Measurements from ENCODE around the gene SLC45A2.

- TF ChIP-seq CTCF (IDR thresholded peaks at IDR 0.05) (no peak), ZFX (IDR thresholded peaks at IDR 0.05; ENCODE audit: borderline replicate concordance) (no peak)
Observed at GRCh38 chr5:34008802-34009201, 24.3 kb upstream of the SLC45A2 start.
